Activated CD8-positive, alpha-beta memory T cell treated with anti-CD3 and anti-CD28 coated beads, Interleukin-2, amount 10 ng/mL, durations not matched to agents 7 days and 5 days (primary cell): Measurements from ENCODE around the gene RMP24.

Experiments
- ATAC-seq: fragments of 150-1000 bp; cut with Tn5 transposase; one replicate; pipeline ENCODE4 v1.10.0; 2021; ENCODE audit warnings: moderate library complexity
- CTCF ChIA-PET: fragments of 350-600 bp; sonication (Branson Sonifier 250); formaldehyde crosslinking; loops from one replicate; lab custom pipeline; 2021; ENCODE audit warnings: antibody characterized with exemption; lab: Charles Lee
- DNase-seq: peaks from one replicate; pipeline ENCODE4 v3.0.0-alpha.2; 2020
- H3K27ac Mint-ChIP-seq: one replicate; pipeline ENCODE4 v1.8.0; 2021; ENCODE audit warnings: mild to moderate bottlenecking, mixed read lengths
- H3K27me3 Mint-ChIP-seq: one replicate; pipeline ENCODE4 v1.8.0; 2021; ENCODE audit warnings: mixed read lengths
- H3K36me3 Mint-ChIP-seq: one replicate; pipeline ENCODE4 v1.8.0; 2021; ENCODE audit warnings: mild to moderate bottlenecking, mixed read lengths
- H3K4me1 Mint-ChIP-seq: one replicate; pipeline ENCODE4 v1.8.0; 2021; ENCODE audit warnings: mixed read lengths
- H3K4me3 Mint-ChIP-seq: one replicate; pipeline ENCODE4 v1.8.0; 2021; ENCODE audit warnings: mild to moderate bottlenecking, moderate library complexity, mixed read lengths
- H3K9me3 Mint-ChIP-seq: one replicate; pipeline ENCODE4 v1.8.0; 2022; ENCODE audit warnings: low read depth, mixed read lengths

The RMP24 gene

GRCh38 chr18:35973650-35974049, 1.2 kb downstream of the RMP24 start:
- H3K4me3 Mint-ChIP-seq = peak overlapping the region; percentile 87
- peaks cover 37% of the 10 kb centered on the region for H3K36me3 Mint-ChIP-seq
- peaks cover 43% of the 10 kb centered on the region for H3K4me1 Mint-ChIP-seq
- ATAC-seq = no peak
- CTCF ChIA-PET = interaction anchor here (0.7 kb wide), 1 partner anchor 23 kb away, joined by 3 read pairs; no protein-coding TSS in a partner anchor
- no peaks in the 10 kb centered on the region for H3K9me3 Mint-ChIP-seq
- DNase-seq = no peak
- peak overlapping the region; percentile 96 for H3K27ac Mint-ChIP-seq
- no peaks in the 10 kb centered on the region for H3K27me3 Mint-ChIP-seq

- peak overlapping the region; percentile 87 for H3K4me3 Mint-ChIP-seq
- CTCF ChIA-PET = interaction anchor here (2.0 kb wide), 1 partner anchor 44 kb away, joined by 4 read pairs; no protein-coding TSS in a partner anchor
- peaks cover 41% of the 10 kb centered on the region for H3K36me3 Mint-ChIP-seq
- H3K27ac Mint-ChIP-seq = peak overlapping the region; percentile 5
- DNase-seq = no peak
- no peaks in the 10 kb centered on the region for H3K9me3 Mint-ChIP-seq
- no peaks in the 10 kb centered on the region for H3K27me3 Mint-ChIP-seq
- H3K4me1 Mint-ChIP-seq = peaks cover 43% of the 10 kb centered on the region
- ATAC-seq = no peak
These were observed 1.7 kb downstream of the RMP24 start for GRCh38 chr18:35974181-35974580.

- no peak overlapping the region for H3K27ac Mint-ChIP-seq
- no peak for DNase-seq
- peaks cover 58% of the 10 kb centered on the region for H3K36me3 Mint-ChIP-seq
- no peaks in the 10 kb centered on the region for H3K27me3 Mint-ChIP-seq
- CTCF ChIA-PET = no interaction called here
- ATAC-seq = no peak
- peaks cover 16% of the 10 kb centered on the region for H3K4me1 Mint-ChIP-seq
- H3K4me3 Mint-ChIP-seq = no peak overlapping the region
- no peaks in the 10 kb centered on the region for H3K9me3 Mint-ChIP-seq
These were observed 6.6 kb downstream of the RMP24 start for GRCh38 chr18:35979112-35979511.

GRCh38 chr18:35982409-35983114, 10.1 kb downstream of the RMP24 start:
- Mint-ChIP-seq H3K9me3 (no peaks in the 10 kb centered on the region), H3K27ac (no peak overlapping the region), H3K4me1 (peaks cover 2% of the 10 kb centered on the region), H3K36me3 (peaks cover 45% of the 10 kb centered on the region), H3K4me3 (no peak overlapping the region), H3K27me3 (no peaks in the 10 kb centered on the region)
- DNase-seq (no peak), ATAC-seq (no peak)
- CTCF ChIA-PET = no interaction called here

GRCh38 chr18:35983147-35983546, 10.7 kb downstream of the RMP24 start:
- ATAC-seq (no peak), DNase-seq (no peak)
- no peaks in the 10 kb centered on the region for H3K4me1 Mint-ChIP-seq
- H3K36me3 Mint-ChIP-seq = peaks cover 41% of the 10 kb centered on the region
- H3K9me3 Mint-ChIP-seq = no peaks in the 10 kb centered on the region
- H3K27ac Mint-ChIP-seq = no peak overlapping the region
- CTCF ChIA-PET = no interaction called here
- H3K4me3 Mint-ChIP-seq = no peak overlapping the region
- no peaks in the 10 kb centered on the region for H3K27me3 Mint-ChIP-seq

GRCh38 chr18:35983818-35984217, 11.3 kb downstream of the RMP24 start:
- CTCF ChIA-PET = no interaction called here
- no peak for ATAC-seq
- DNase-seq = no peak
- no peak overlapping the region for H3K4me3 Mint-ChIP-seq
- no peaks in the 10 kb centered on the region for H3K27me3 Mint-ChIP-seq
- H3K36me3 Mint-ChIP-seq = peaks cover 39% of the 10 kb centered on the region
- no peaks in the 10 kb centered on the region for H3K4me1 Mint-ChIP-seq
- H3K27ac Mint-ChIP-seq = no peak overlapping the region
- no peaks in the 10 kb centered on the region for H3K9me3 Mint-ChIP-seq

- no peaks in the 10 kb centered on the region for H3K27me3 Mint-ChIP-seq
- no peaks in the 10 kb centered on the region for H3K9me3 Mint-ChIP-seq
- no peaks in the 10 kb centered on the region for H3K4me1 Mint-ChIP-seq
- H3K27ac Mint-ChIP-seq = no peak overlapping the region
- no peak overlapping the region for H3K4me3 Mint-ChIP-seq
- CTCF ChIA-PET = no interaction called here
- ATAC-seq (no peak), DNase-seq (no peak)
- peaks cover 13% of the 10 kb centered on the region for H3K36me3 Mint-ChIP-seq
These were observed 19.2 kb downstream of the RMP24 start for GRCh38 chr18:35991696-35992095.

- CTCF ChIA-PET = no interaction called here
- H3K27me3 Mint-ChIP-seq = no peaks in the 10 kb centered on the region
- no peak overlapping the region for H3K4me3 Mint-ChIP-seq
- ATAC-seq = no peak
- no peaks in the 10 kb centered on the region for H3K4me1 Mint-ChIP-seq
- peaks cover 8% of the 10 kb centered on the region for H3K36me3 Mint-ChIP-seq
- no peak overlapping the region for H3K27ac Mint-ChIP-seq
- no peak for DNase-seq
- H3K9me3 Mint-ChIP-seq = no peaks in the 10 kb centered on the region
These were observed 20.5 kb downstream of the RMP24 start for GRCh38 chr18:35993013-35993412.

GRCh38 chr18:35998967-35999366, 26.5 kb downstream of the RMP24 start:
- no peak for ATAC-seq
- Mint-ChIP-seq H3K27ac (no peak overlapping the region), H3K36me3 (no peaks in the 10 kb centered on the region), H3K4me3 (no peak overlapping the region), H3K9me3 (no peaks in the 10 kb centered on the region), H3K27me3 (no peaks in the 10 kb centered on the region), H3K4me1 (no peaks in the 10 kb centered on the region)
- no peak for DNase-seq
- CTCF ChIA-PET = no interaction called here

- no peaks in the 10 kb centered on the region for H3K27me3 Mint-ChIP-seq
- CTCF ChIA-PET = no interaction called here
- DNase-seq (no peak), ATAC-seq (no peak)
- H3K9me3 Mint-ChIP-seq = no peaks in the 10 kb centered on the region
- H3K4me1 Mint-ChIP-seq = no peaks in the 10 kb centered on the region
- no peak overlapping the region for H3K27ac Mint-ChIP-seq
- H3K36me3 Mint-ChIP-seq = no peaks in the 10 kb centered on the region
- H3K4me3 Mint-ChIP-seq = no peak overlapping the region
These were observed 27.4 kb downstream of the RMP24 start for GRCh38 chr18:35999925-36000324.

GRCh38 chr18:36006997-36007396, 34.5 kb downstream of the RMP24 start:
- no peaks in the 10 kb centered on the region for H3K9me3 Mint-ChIP-seq
- CTCF ChIA-PET = no interaction called here

GRCh38 chr18:36009214-36009613, 36.7 kb downstream of the RMP24 start:
- CTCF ChIA-PET = no interaction called here
- no peak for DNase-seq
- ATAC-seq = no peak
- Mint-ChIP-seq H3K36me3 (no peaks in the 10 kb centered on the region), H3K4me1 (no peaks in the 10 kb centered on the region), H3K4me3 (no peak overlapping the region), H3K9me3 (no peaks in the 10 kb centered on the region), H3K27me3 (no peaks in the 10 kb centered on the region), H3K27ac (no peak overlapping the region)

More at GRCh38 chr18:36006997-36007396, 34.5 kb downstream of the RMP24 start:
- Mint-ChIP-seq H3K36me3 (no peaks in the 10 kb centered on the region), H3K27me3 (no peaks in the 10 kb centered on the region), H3K4me1 (no peaks in the 10 kb centered on the region), H3K27ac (no peak overlapping the region), H3K4me3 (no peak overlapping the region)
- ATAC-seq (no peak), DNase-seq (no peak)

- Mint-ChIP-seq H3K27ac (no peak overlapping the region), H3K4me1 (no peaks in the 10 kb centered on the region), H3K9me3 (no peaks in the 10 kb centered on the region), H3K27me3 (no peaks in the 10 kb centered on the region), H3K36me3 (no peaks in the 10 kb centered on the region), H3K4me3 (no peak overlapping the region)
- no peak for DNase-seq
- no peak for ATAC-seq
- CTCF ChIA-PET = no interaction called here
These were observed 40.4 kb downstream of the RMP24 start for GRCh38 chr18:36012891-36013290.

- no peak overlapping the region for H3K4me3 Mint-ChIP-seq
These were observed 43.1 kb downstream of the RMP24 start for GRCh38 chr18:36015629-36016028.

More at GRCh38 chr18:36015629-36016028, 43.1 kb downstream of the RMP24 start:
- no peak overlapping the region for H3K27ac Mint-ChIP-seq
- CTCF ChIA-PET = no interaction called here
- H3K9me3 Mint-ChIP-seq = no peaks in the 10 kb centered on the region
- DNase-seq = no peak
- H3K4me1 Mint-ChIP-seq = no peaks in the 10 kb centered on the region
- ATAC-seq = no peak
- no peaks in the 10 kb centered on the region for H3K36me3 Mint-ChIP-seq
- no peaks in the 10 kb centered on the region for H3K27me3 Mint-ChIP-seq
